HG03135 (cell line): ENCODE data around the gene IL18.
"Not testable (repeated sequence)": the region's sequence is repeated elsewhere in the genome, so short reads cannot be mapped to it uniquely, and the experiment has no call there.

ENCODE experiments used
- ATAC-seq: cut with Tn5 transposase; IDR thresholded peaks from one replicate; pipeline ENCODE4 v1.9.1; 2021; ENCODE audit warnings: mild to moderate bottlenecking, moderate library complexity; ENCODE audit not compliant: unreplicated experiment

The IL18 gene

GRCh38 chr11:112123129-112123528 is 40.8 kb downstream of the IL18 start:
- no peak for ATAC-seq

GRCh38 chr11:112121981-112122615 is 41.8 kb downstream of the IL18 start:
- ATAC-seq, result no peak

- ATAC-seq, result no peak
These were observed 45.7 kb downstream of the IL18 start for GRCh38 chr11:112118176-112118575.

DNA sequence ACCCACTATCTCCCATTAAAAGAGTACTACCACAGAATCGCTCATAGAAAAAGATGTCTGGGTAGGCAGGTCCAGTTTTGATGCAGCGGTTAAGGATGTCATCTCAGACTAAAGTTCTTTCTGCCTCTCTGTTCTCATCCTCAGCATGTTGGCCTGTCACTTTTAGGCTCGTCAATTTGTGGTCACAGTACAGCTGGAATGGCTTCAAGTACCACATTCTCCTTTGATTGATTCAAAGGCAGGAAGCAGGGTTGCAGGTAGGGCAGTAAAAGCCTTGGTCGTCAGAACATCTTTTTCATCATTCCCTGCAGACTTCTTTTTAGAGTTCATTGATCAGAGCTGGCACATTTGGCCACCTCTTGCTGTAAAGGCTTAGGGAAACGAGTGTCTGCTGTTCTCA is 48.5 kb downstream of the IL18 start:
- no peak for ATAC-seq

DNA sequence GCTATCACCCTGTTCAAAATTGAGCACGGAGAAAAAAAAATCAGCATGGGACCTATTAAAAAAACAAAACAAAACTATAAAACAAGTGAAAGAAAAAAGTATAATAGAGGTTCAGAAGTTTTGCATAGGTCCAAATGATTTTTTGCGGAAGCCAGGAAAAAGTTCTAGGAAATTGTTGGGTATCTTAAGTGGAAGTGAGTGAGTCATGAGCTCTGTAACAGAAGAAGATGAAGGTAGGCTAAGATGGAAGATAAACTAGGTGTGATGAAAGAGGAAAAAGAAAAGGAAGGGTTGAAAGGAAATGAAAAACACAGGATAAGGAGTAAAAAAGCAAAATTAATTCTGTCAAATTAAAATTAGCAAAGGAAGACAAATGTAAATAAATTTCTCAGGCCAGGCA is 49.4 kb downstream of the IL18 start:
- no peak for ATAC-seq

- no peak for ATAC-seq
These were observed 50.1 kb downstream of the IL18 start for GRCh38 chr11:112113539-112114457.

DNA sequence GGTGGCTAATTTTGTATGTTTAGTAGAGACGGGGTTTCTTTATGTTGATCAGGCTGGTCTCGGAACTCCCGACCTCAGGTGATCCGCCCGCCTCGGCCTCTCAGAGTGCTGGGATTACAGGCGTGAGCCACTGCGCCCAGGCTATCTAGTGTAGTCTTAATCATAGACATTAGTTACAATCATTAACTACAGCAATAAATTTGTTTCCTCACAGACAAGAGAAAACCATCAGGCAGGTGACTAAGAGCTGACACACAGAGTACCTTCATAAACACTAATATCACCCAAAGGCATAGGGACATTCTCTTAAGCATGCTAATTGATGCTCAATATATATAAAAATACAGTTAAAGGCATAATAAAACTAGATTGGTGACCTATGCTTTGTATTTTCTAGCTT is 57.8 kb downstream of the IL18 start:
- ATAC-seq, result no peak

- no peak for ATAC-seq
These were observed 60.4 kb downstream of the IL18 start for GRCh38 chr11:112103446-112103845.

- ATAC-seq, result no peak
These were observed 63.4 kb downstream of the IL18 start for GRCh38 chr11:112100462-112100861.

GRCh38 chr11:112097734-112098528 is 66.0 kb downstream of the IL18 start:
- ATAC-seq, result no peak

DNA sequence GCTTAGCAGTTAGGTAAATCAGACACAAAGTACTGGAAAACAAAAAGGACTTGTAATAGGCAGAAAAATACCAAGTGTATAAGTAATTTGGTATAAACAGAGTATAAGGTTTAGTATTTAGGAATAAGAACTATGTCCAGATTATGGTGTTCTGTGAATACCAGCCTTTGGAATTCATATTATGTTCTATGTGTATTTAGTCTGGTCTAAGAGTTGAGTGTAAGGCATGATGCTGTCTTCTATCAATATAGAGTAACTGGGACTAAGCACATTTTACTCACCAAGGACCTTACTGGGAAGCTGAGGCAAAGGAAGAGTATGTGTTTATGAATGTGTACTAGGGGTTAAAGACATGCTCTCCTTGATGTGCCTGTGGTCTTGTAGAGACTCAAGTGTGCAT is 67.7 kb downstream of the IL18 start:
- no peak for ATAC-seq

GRCh38 chr11:112095302-112095701 is 68.6 kb downstream of the IL18 start:
- ATAC-seq, result not testable (repeated sequence)
